Stimulated activated CD4-positive, alpha-beta T cell treated with anti-CD3 and anti-CD28 coated beads, Interleukin-15, amount 100 ng/mL, for 48 hours (primary cell): ENCODE results near the gene MCM7.
"Not testable (repeated sequence)": the region's sequence is repeated elsewhere in the genome, so short reads cannot be mapped to it uniquely, and the experiment has no call there.

Experiments used
- DNase-seq, 2 donors: peaks; one replicate each; pipeline ENCODE4 v3.0.0-alpha.2; 2020; ENCODE audit warnings: low read depth in 2 of 2

Gene MCM7

DNA sequence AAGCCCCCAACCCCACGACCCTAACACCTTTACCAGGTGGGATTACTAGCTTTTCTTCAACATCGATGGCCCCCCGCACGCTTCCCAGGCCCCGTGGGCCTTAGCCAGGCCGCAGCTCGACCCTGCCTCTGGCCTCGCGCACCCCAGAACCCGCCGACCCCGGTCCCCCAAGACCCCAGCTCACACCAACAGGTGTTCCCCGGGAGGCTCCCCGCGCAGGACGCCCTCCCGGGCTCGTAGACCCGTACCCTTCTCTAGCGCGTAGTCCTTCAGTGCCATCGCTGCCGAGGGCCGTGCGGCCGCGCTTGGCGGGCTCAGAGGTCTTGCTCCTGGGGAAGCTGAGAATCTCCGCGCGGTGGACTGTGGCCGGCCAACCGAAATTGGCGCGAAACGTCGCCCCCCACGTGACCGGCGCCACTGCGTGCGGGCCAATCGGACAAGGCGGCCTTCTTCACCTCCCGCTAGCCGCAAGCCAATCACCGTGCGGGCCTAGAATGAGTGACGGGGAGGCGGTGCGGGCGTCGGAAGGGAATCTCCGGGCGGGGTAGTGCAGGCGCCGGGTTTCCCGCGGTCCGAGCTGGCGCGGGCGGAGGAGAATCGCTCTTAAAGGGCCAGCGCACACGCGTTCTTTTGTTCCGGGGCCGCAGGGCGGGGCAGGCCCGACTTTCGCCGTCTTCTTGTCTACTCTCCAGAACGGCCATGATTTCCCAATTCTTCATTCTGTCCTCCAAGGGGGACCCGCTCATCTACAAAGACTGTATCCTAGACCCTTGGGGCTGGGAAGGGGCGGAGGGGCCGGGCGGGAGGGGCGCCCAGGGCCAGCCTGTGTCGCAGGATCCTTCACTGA lies at the start of gene MCM7, which contains the start of gene AP4M1:
Gene MCM7 (minus strand): TSS at position 382 of the 847 bp plus-strand sequence. CDS start 103 bp downstream, at position 279.
Gene AP4M1 (plus strand): TSS at position 628 of the 847 bp plus-strand sequence. CDS start 72 bp downstream, at position 700.
- peak; percentile 97 to 98 for DNase-seq

GRCh38 chr7:100148559-100149328 lies 47.5 kb upstream of the MCM7 start, which contains the start of gene LAMTOR4:
TSS of gene LAMTOR4 (plus strand) at chr7:100148918. CDS start at chr7:100148973, 55 bp downstream.
- peak; percentile 98 for DNase-seq

DNA sequence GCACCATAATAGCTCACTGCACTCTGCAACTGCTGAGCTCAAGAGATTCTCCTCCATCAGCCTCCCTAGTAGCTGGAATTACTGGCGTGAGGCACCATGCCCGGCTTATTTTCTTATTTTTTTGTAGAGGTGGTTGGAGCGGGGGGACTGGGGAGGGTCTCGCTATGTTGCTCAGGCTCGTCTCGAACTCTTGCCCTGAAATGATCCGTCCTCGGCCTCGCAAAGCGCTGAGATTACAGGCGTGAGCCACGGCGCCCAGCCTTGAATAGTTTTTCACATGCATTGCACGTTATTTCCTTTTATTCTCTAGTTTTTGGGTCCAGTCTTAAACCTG lies 47.0 kb upstream of the MCM7 start:
- DNase-seq, result no peak

GRCh38 chr7:100147278-100147677 lies 46.1 kb upstream of the MCM7 start:
- DNase-seq, result no peak

DNA sequence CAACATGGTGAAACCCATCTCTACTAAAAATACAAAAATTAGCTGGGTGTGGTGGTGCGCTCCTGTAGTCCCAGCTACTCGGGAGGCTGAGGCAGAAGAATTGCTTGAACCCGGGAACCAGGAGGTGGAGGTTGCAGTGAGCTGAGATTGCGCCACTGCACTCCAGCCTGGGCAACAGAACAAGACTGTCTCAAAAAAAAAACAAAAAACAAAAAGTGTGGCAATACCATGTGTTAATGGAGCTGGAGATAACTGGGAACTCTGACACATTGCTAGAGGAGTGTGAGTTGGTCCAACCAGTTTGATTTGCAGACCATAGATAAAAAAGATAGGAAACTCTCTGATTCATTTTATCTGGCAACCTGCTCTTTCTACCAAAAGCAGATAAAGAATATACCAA lies 45.2 kb upstream of the MCM7 start:
- DNase-seq, result not testable (repeated sequence)

- no peak for DNase-seq
These were observed 41.3 kb upstream of the MCM7 start for GRCh38 chr7:100142461-100142860.

- no peak for DNase-seq
These were observed 40.4 kb upstream of the MCM7 start for GRCh38 chr7:100141555-100141949.

GRCh38 chr7:100137851-100138760 lies 36.9 kb upstream of the MCM7 start:
- no peak for DNase-seq

DNA sequence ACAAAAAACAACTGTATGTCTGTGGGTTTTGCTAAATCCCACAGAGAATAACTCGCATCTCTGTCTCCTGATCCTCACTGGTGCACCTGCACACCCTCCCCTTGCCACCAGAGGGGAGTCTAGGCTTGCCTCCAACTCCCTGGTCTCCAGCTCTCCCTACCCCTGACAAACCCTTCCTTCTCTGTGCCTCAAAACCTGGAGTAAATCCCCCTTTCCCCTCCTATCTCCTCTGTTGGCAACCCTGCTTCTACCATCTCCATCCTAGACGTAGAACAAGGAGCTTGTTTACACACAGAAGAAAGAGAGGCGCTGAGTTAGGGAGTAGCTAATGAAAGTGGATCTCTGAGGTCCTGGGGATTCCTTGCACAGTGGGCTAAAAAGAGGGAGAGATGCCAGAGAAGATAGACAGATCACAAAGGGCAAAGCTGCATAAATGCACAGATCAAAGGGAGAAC lies 31.5 kb upstream of the MCM7 start:
- DNase-seq, result peak; percentile 45 to 64

DNA sequence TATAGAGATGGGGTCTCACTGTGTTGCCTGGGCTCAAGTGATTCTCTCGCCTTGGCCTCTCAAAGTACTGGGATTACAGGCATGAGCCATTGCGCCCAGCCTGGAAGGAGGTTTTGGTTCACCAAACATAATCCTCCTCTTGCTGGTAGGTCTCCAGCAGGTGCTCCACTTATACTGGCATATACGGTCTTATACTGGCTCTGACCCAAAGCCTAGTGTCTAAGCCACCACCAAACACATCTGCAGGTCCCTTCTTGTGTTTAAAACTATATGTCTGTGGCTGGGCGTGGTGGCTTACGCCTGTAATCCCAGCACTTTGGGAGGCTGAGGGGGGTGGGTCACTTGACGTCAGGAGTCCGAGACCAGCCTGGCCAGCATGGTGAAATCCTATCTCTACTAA lies 30.9 kb upstream of the MCM7 start:
- no peak for DNase-seq

DNA sequence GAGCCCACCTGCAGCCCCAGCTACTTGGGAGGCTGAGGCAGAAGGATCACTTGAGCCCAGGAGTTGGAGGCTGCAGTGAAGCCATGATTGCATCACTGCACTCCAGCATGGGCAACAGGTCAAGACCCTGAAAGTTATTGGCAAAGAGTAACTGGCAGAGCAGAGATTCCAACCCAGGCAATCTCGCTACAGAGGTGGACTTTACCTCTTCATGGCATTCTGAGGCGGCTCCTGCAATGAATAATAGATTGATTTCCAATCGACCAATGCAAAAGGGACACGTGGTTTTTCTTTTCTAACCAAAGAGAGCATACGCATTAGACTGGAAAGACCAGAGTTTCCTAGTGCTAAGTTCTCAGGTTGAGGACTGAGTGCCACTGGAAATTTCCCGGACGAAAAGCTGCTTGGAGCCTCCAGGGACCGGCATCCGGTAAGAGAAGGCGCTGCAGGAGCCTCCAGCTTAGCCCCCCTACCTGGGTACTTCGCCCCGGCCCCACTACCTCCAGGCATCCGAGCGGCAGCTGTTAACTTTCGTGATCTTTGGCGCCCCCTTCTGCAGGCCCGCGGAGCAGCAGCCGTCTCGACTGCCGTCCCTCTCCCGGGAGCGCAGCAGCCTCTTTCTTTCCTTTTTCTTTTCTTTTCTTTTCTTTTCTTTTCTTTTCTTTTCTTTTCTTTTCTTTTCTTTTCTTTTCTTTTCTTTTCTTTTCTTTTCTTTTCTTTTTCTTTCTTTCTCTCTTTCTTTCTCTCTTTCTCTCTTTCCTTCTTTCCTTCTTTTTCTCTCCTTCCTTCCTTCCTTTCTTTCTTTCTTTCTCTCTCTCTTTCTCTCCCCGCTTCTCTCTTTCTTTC lies 29.6 kb upstream of the MCM7 start:
- peak; percentile 66 to 83 for DNase-seq

- not testable (repeated sequence) for DNase-seq
These were observed 29.0 kb upstream of the MCM7 start for GRCh38 chr7:100130220-100130607.

DNA sequence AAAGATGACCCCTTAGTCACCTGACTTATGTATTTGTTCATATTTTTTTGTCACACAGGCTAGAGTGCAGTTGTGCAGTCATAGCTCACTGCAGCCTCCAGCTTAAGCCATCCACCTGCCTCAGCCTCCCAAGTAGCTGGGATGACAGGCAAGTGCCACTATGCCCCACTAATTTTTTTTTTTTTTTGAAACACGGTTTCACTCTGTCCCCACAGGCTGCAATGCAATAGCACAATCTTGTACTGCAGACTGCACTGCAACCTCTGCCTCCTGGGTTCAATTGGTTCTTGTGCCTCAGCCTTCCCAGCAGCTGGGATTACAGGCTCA lies 27.4 kb upstream of the MCM7 start:
- no peak for DNase-seq

DNA sequence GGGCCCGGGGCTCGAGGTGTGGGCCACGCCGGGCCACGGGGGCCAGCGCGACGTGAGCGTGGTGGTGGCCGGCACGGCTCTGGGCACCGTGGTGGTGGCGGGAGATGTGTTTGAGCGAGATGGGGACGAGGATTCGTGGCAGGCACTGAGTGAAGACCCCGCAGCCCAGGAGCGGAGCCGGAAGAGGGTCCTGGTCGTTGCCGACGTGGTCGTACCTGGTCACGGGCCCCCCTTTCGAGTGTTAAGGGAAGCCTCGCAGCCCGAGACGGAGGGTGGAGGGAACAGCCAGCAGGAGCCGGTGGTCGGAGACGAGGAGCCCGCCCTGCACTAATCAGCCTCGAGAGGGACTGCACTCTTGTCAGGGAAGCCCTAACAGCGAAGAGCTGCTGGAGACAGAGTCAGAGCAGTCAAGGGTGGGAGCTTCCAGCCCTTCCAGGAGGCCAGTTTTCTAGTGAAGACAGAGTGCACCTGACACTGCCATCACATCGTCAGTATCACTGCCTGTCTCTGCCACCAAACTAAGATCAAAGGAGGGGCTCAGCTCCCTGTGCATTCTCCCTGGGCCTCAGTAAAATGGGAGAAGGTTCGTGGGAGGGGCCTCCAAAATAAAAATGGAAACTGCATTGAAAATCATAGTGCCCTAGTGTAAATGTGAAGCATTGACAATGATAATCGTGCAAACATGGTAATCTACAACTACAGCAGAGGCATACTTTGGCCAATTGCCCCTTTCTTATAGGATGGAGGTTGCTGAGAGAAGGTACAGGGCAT lies 26.9 kb upstream of the MCM7 start:
- no peak for DNase-seq

DNA sequence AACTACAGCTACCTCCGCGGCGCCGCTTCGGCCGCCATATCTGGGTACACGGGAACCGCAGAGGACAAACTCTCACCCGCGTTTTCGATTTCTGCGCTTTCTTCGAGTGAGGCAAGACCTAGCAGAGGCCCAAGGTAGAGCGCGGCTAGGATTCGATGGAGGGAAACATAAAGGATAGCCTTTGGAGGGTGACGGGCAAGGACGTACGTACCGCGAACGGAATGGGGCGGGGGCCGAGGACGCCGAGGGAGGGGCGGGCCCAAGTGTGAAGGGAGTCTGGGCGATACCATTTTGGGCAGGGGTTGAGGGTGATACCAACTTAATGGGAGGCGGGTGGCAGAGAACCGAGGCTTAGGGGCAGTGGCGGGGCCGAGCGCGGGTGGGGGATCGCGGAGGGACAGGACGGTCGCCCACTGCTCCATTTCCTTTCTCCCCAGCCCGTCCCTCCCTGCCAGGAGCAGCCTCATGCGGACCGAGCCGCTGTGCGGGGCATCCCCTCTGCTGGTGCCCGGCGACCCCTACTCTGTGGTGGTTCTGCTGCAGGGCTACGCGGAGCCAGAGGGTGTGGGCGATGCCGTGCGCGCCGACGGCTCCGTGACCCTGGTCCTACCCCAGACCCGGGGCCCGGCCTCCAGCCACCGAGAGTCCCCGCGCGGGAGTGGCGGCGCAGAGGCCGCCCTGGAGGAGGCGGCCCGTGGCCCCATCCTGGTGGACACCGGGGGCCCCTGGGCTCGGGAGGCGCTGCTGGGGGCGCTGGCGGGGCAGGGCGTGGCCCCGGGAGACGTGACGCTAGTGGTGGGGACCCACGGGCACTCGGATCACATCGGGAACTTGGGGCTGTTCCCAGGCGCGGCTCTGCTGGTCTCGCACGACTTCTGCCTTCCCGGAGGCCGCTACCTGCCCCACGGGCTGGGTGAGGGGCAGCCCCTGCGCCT lies 26.0 kb upstream of the MCM7 start, which contains the start of gene MBLAC1:
Gene MBLAC1 (plus strand): TSS at position 37 of the 935 bp plus-strand sequence. CDS start 429 bp downstream, at position 466.
- peak; percentile 83 to 91 for DNase-seq

- no peak for DNase-seq
These were observed 25.2 kb upstream of the MCM7 start for GRCh38 chr7:100126239-100126930.

GRCh38 chr7:100124301-100125230 lies 23.4 kb upstream of the MCM7 start:
- DNase-seq, result no peak
